ENCODE data around the gene ZFAND3. TPM values are rescaled to one million over a fixed set of nuclear protein-coding genes. Genes with fewer than 3 reads are reported as not detected.
A peak's percentile ranks its signal among the peaks of the same experiment; 100 is the strongest.
"Not testable (repeated sequence)": the region's sequence is repeated elsewhere in the genome, so short reads cannot be mapped to it uniquely, and the experiment has no call there.

Gene ZFAND3
- total and polyA plus RNA-seq, 8 donors = 65.9 to 125 (median 118) TPM

GRCh38 chr6:37946057-37946456 lies 126.5 kb downstream of the ZFAND3 start:
- H3K36me3 ChIP-seq = no peaks in the 10 kb centered on the region
- no peak overlapping the region for H3K27ac ChIP-seq
- no peaks in the 10 kb centered on the region for H3K9me3 ChIP-seq
- DNase-seq (no peak), ATAC-seq (peak; percentile 66)
- H3K4me1 ChIP-seq = peaks cover 0 to 31% of the 10 kb centered on the region in 2 donors
- H3K4me3 ChIP-seq = no peak overlapping the region
- no peak for TF ChIP-seq CTCF (IDR thresholded peaks at IDR 0.05)
- H3K27me3 ChIP-seq = no peaks in the 10 kb centered on the region
- intact Hi-C loops (cut with DNase I) = no loop called here

- ATAC-seq (no peak), DNase-seq (no peak)
- Histone ChIP-seq H3K27ac (no peak overlapping the region), H3K36me3 (no peaks in the 10 kb centered on the region), H3K9me3 (no peaks in the 10 kb centered on the region), H3K27me3 (no peaks in the 10 kb centered on the region), H3K4me1 (peaks cover 0 to 41% of the 10 kb centered on the region in 2 donors), H3K4me3 (no peak overlapping the region)
- no peak for TF ChIP-seq CTCF (IDR thresholded peaks at IDR 0.05)
- intact Hi-C loops (cut with DNase I) = no loop called here
Observed at GRCh38 chr6:37947468-37947867, 127.9 kb downstream of the ZFAND3 start.

- intact Hi-C loops (cut with DNase I); DNase-seq; H3K9me3 ChIP-seq; H3K4me3 ChIP-seq; ATAC-seq; H3K27ac ChIP-seq; H3K27me3 ChIP-seq; H3K36me3 ChIP-seq: not testable (repeated sequence)
- peaks cover 0 to 40% of the 10 kb centered on the region in 2 donors for H3K4me1 ChIP-seq
Observed at GRCh38 chr6:37948584-37948983, 129.1 kb downstream of the ZFAND3 start.

GRCh38 chr6:37952027-37952426 lies 132.5 kb downstream of the ZFAND3 start:
- no peaks in the 10 kb centered on the region for H3K9me3 ChIP-seq
- H3K36me3 ChIP-seq = no peaks in the 10 kb centered on the region
- no peak for TF ChIP-seq CTCF (IDR thresholded peaks at IDR 0.05)
- peaks cover 0 to 46% of the 10 kb centered on the region in 2 donors for H3K4me1 ChIP-seq
- DNase-seq = no peak
- no peak overlapping the region for H3K4me3 ChIP-seq
- no peak for ATAC-seq
- intact Hi-C loops (cut with DNase I) = no loop called here
- no peak overlapping the region for H3K27ac ChIP-seq
- H3K27me3 ChIP-seq = no peaks in the 10 kb centered on the region

- DNase-seq = no peak
- no peaks in the 10 kb centered on the region for H3K27me3 ChIP-seq
- no peaks in the 10 kb centered on the region for H3K36me3 ChIP-seq
- H3K9me3 ChIP-seq = no peaks in the 10 kb centered on the region
- H3K4me3 ChIP-seq = no peak overlapping the region
- peaks cover 0 to 39% of the 10 kb centered on the region in 2 donors for H3K4me1 ChIP-seq
- no peak for TF ChIP-seq CTCF (IDR thresholded peaks at IDR 0.05)
- no peak overlapping the region for H3K27ac ChIP-seq
- ATAC-seq = no peak
- intact Hi-C loops (cut with DNase I) = no loop called here
Observed at GRCh38 chr6:37954791-37955190, 135.3 kb downstream of the ZFAND3 start.

GRCh38 chr6:37956711-37957275 lies 137.3 kb downstream of the ZFAND3 start:
- no peak for DNase-seq
- no peak overlapping the region for H3K4me3 ChIP-seq
- H3K9me3 ChIP-seq = no peaks in the 10 kb centered on the region
- peaks cover 0 to 32% of the 10 kb centered on the region in 2 donors for H3K4me1 ChIP-seq
- ATAC-seq = peak; percentile 41
- intact Hi-C loops (cut with DNase I) = no loop called here
- H3K27ac ChIP-seq = no peak overlapping the region
- no peaks in the 10 kb centered on the region for H3K27me3 ChIP-seq
- H3K36me3 ChIP-seq = no peaks in the 10 kb centered on the region
- TF ChIP-seq CTCF (IDR thresholded peaks at IDR 0.05) = no peak
